Activated naive CD8-positive, alpha-beta T cell treated with anti-CD3 and anti-CD28 coated beads, Interleukin-2, amount 50 U/mL, for 24 hours (primary cell): ENCODE measurements around the gene MCOLN3.
"Not testable (repeated sequence)": the region's sequence is repeated elsewhere in the genome, so short reads cannot be mapped to it uniquely, and the experiment has no call there.

ENCODE experiments used
- ATAC-seq: fragments of 150-1000 bp; cut with Tn5 transposase; one replicate; pipeline ENCODE4 v1.10.0; 2021
- DNase-seq: peaks from one replicate; pipeline ENCODE4 v3.0.0; 2021
- H3K27ac Mint-ChIP-seq: one replicate; pipeline ENCODE4 v1.8.0; 2021; ENCODE audit warnings: mild to moderate bottlenecking, mixed read lengths
- H3K27me3 Mint-ChIP-seq: one replicate; pipeline ENCODE4 v1.8.0; 2021; ENCODE audit warnings: mixed read lengths
- H3K36me3 Mint-ChIP-seq: one replicate; pipeline ENCODE4 v1.8.0; 2021; ENCODE audit warnings: low read depth, mixed read lengths
- H3K4me1 Mint-ChIP-seq: one replicate; pipeline ENCODE4 v1.8.0; 2021; ENCODE audit warnings: mixed read lengths
- H3K4me3 Mint-ChIP-seq: one replicate; pipeline ENCODE4 v1.8.0; 2021; ENCODE audit warnings: mild to moderate bottlenecking, moderate library complexity, mixed read lengths
- H3K9me3 Mint-ChIP-seq: one replicate; pipeline ENCODE4 v1.8.0; 2021; ENCODE audit warnings: mixed read lengths

Gene MCOLN3

DNA sequence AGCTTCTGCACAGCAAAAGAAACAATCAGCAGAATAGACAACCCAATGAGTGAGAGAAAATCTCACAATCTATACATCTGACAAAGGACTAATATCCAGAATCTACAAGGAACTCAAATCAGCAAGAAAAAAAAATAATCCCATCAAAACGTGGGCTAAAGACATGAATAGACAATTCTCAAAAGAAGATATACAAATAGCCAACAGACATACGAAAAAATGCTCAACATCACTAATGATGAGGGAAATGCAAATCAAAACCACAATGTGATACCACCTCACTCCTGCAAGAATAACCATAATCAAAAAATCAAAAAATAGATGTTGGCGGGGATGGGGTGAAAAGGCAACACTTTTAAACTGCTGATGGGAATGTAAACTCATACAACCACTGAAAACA lies 61.7 kb downstream of the MCOLN3 start:
- not testable (repeated sequence) for H3K27ac Mint-ChIP-seq

DNA sequence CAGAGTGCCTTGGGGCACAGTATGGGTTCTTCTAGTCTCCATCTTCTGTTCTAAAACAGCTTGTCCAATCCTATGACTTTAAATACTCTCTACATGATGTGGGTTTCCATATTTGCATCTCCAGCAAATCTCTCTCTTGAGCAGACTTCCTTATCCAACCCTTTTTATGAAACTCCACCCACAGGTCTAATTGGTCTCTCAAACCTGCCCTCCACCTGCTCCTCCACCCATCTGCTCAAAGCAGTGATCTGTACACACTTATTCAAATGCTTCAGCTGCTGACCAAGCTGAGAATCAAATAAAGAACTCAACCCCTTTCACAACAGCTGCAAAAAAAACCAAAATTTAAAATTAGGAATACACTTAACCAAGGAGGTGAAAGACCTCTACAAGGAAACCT lies 62.9 kb downstream of the MCOLN3 start:
- ATAC-seq, result no peak
- Mint-ChIP-seq H3K27me3 (peaks cover 2% of the 10 kb centered on the region), H3K36me3 (peaks cover 37% of the 10 kb centered on the region), H3K4me1 (peaks cover 27% of the 10 kb centered on the region), H3K27ac (no peak overlapping the region), H3K4me3 (no peak overlapping the region), H3K9me3 (peaks cover 7% of the 10 kb centered on the region)
- no peak for DNase-seq

More for the DNA sequence above, 61.7 kb downstream of the MCOLN3 start:
- not testable (repeated sequence) for ATAC-seq, H3K27me3 Mint-ChIP-seq, H3K4me3 Mint-ChIP-seq, H3K9me3 Mint-ChIP-seq, DNase-seq
- Mint-ChIP-seq H3K36me3 (peaks cover 31% of the 10 kb centered on the region), H3K4me1 (peaks cover 32% of the 10 kb centered on the region)

DNA sequence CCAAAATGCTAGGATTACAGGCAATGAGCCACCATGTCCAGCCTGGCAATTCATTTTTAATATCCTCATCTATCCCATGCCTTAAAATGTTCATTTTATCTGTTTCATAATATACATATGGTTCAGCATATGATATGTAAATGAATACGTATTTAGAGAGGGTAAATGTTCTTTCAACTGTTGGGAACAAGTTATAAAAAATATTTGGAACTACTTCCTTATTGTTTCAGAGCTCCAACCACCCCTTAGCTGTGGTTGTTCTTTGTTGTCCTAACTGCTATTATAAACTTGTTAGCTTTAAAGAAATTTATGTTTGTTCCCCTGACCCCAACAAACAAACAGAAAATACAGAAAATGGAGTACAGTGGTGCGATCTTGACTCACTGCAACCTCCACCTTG lies 65.9 kb downstream of the MCOLN3 start:
- Mint-ChIP-seq H3K36me3 (peaks cover 51% of the 10 kb centered on the region), H3K4me3 (no peak overlapping the region), H3K9me3 (peaks cover 7% of the 10 kb centered on the region), H3K4me1 (peaks cover 21% of the 10 kb centered on the region), H3K27ac (no peak overlapping the region), H3K27me3 (peaks cover 4% of the 10 kb centered on the region)
- ATAC-seq, result no peak
- DNase-seq, result no peak

DNA sequence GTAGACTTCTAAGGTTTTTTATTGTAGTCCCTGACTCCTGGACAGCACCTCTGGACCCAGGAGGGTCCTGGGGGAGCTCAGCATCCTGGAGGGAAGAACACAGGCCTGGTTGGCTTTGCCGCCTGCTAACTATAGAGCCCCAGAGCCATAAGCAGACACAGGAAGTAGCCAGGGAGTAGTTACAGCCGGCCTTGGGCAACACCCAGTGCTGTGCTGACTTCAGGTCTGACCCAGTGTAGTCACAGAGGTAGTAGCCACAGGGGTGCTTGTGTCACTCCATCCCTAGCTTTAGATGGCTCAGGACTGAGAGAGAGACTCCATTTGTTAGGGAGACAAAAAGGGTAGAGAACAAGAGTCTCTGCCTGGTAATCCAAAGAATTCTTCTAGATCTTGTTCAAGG lies 73.3 kb downstream of the MCOLN3 start:
- ATAC-seq, result no peak
- H3K9me3 Mint-ChIP-seq, result no peaks in the 10 kb centered on the region
- H3K4me3 Mint-ChIP-seq, result no peak overlapping the region
- H3K27me3 Mint-ChIP-seq, result peaks cover 1% of the 10 kb centered on the region
- no peak for DNase-seq
- peak overlapping the region; percentile 30 for H3K27ac Mint-ChIP-seq
- H3K36me3 Mint-ChIP-seq, result peaks cover 27% of the 10 kb centered on the region
- peaks cover 62% of the 10 kb centered on the region for H3K4me1 Mint-ChIP-seq

DNA sequence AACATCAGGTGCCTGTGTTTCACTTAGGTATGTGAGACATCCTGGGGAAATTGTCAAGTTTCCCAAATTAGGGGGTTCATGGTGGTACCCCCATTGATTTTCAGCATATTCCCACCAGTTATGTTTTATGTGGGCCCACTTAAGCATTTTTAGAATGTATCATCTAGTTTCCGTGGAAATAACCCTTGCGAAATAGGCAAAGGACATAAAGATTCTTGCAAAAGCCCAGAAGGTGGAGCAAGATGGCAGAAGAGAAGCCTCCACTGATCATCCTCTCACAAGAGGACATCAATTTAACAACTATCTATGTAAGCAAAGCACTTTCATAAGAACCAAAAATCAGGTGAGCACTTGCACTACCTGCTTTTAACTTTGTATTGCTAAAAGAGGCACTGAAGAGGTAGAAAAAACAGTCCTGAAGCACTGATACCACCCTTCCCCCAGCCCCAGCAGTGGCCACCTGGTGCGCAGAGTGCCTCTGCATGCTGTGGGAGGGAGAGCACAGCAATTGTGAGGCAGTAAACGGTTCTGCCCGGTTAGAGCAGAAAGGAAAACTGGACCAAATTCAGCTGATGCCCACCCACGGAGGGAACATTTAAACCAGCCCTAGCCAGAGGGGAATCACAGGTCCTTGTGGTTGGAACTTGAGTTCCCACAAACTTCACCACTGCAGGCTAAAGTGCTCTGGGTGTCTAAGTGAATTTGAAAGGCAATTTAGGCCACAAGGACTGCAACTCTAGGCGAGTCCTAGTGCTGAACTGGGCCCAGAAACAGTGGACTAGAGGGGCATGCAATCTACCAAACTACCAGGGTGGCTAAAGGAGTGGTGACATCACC lies 74.6 kb downstream of the MCOLN3 start:
- Mint-ChIP-seq H3K27ac (peak overlapping the region; percentile 65), H3K4me1 (peaks cover 63% of the 10 kb centered on the region), H3K4me3 (no peak overlapping the region), H3K36me3 (peaks cover 22% of the 10 kb centered on the region), H3K9me3 (no peaks in the 10 kb centered on the region), H3K27me3 (no peaks in the 10 kb centered on the region)
- peak; percentile 58 for ATAC-seq
- peak; percentile 42 for DNase-seq

DNA sequence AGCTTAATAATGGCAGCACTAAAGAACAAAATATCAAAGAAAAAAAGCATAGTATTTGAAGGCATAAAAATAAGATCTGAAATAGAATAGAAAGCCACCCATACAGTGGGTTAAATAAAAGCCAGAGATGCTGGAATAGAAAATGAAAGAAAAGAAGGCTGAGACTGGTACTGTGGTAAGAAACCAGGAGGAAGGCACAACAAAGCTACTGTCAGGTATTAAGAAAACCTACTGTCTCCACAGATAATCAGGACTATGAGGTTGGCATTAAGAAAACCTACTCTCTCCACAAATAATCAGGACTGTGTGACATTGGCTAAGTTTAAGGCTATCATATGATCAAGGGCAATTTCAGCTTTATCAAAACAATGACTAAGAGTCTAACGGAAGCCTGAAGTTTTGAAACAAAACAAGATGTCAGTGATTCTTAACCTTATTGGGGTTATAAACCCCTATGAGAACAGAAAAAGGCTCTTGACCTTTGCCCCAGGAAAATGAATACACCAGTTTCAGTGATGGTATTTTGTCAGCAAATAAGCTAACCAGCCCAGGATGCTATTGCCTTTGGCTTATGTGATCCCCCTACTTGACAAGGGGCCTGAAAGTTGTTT lies 75.8 kb downstream of the MCOLN3 start:
- H3K9me3 Mint-ChIP-seq, result no peaks in the 10 kb centered on the region
- no peak overlapping the region for H3K27ac Mint-ChIP-seq
- peaks cover 20% of the 10 kb centered on the region for H3K36me3 Mint-ChIP-seq
- no peak overlapping the region for H3K4me3 Mint-ChIP-seq
- no peaks in the 10 kb centered on the region for H3K27me3 Mint-ChIP-seq
- no peak for DNase-seq
- peaks cover 63% of the 10 kb centered on the region for H3K4me1 Mint-ChIP-seq
- ATAC-seq, result peak; percentile 4

DNA sequence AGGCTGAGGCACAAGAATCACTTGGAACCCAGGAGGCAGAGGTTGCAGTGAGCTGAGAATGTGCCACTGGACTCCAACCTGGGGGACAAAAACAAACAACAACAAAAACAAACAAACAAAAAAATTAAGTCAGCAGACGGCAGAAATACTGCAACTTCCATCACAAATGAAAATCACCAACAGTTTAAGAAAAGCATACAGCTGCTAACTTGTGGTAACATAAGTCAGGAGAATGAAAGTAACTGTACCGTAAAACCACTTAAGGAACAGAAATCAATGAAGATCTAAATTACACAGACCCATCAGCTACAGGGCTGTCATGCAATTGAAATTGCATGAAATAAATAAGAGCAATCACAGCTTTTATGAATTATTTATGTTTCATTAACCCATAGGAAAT lies 76.3 kb downstream of the MCOLN3 start:
- Mint-ChIP-seq H3K27me3 (no peaks in the 10 kb centered on the region), H3K36me3 (peaks cover 16% of the 10 kb centered on the region), H3K9me3 (no peaks in the 10 kb centered on the region), H3K4me1 (peaks cover 63% of the 10 kb centered on the region), H3K27ac (no peak overlapping the region), H3K4me3 (no peak overlapping the region)
- ATAC-seq, result no peak
- DNase-seq, result no peak

DNA sequence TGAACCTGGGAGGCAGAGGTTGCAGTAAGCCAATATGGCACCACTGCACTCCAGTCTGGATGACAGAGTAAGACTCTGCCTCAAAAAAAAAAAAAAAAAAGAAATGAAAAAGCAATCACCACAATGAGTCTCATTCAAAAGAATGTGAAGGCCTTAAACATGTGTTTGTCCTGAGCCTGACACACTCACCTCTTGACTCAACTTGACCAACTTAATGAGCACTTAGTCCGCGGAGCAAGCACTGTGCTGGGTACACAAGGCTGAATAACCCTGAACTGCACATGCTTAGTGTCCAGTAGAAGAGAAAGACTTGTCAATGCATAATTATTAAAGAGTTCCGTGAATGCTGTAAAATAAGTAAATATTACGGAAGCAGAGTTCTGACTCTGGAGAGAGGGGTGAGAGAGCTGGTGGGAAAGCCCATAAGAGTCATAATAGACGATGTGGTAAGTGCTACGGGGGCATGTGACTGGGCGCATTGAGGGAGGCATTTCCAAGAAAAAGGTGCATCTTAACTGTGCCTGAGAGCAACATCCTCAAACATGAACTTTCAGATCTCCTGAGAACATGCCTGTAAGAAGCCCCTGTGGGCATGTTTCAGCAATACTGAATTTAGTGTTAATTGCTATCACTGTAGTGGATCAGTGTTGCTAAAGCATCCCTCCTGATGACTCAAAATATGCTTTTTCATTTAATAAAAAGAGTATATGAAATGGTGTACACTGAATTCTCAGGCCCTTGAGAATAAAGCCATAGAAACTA lies 78.6 kb downstream of the MCOLN3 start:
- DNase-seq (no peak), ATAC-seq (peak; percentile 81)
- Mint-ChIP-seq H3K9me3 (no peaks in the 10 kb centered on the region), H3K4me1 (peaks cover 49% of the 10 kb centered on the region), H3K36me3 (peaks cover 20% of the 10 kb centered on the region), H3K27ac (peak overlapping the region; percentile 77), H3K27me3 (no peaks in the 10 kb centered on the region), H3K4me3 (no peak overlapping the region)

DNA sequence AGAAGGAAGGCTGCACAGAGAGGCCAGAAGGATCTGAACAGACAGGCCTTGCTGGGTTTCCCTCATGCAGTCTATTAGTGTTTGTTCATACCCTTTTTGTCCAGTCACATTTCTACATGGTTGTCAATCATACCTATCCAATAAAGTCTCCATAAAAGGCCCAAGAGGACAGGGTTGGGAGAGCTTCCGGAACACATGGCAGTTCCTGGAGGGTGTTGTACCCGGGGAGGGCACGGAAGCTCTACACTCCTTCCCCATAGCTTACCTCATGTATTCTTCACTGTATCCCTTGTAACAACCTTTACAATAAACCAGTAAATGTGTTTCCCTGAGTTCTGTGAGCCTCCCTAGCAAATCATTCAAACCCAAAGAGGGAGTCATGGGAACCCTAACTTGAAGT lies 79.4 kb downstream of the MCOLN3 start:
- no peaks in the 10 kb centered on the region for H3K27me3 Mint-ChIP-seq
- H3K36me3 Mint-ChIP-seq, result peaks cover 20% of the 10 kb centered on the region
- H3K4me3 Mint-ChIP-seq, result no peak overlapping the region
- no peak overlapping the region for H3K27ac Mint-ChIP-seq
- H3K9me3 Mint-ChIP-seq, result no peaks in the 10 kb centered on the region
- peaks cover 41% of the 10 kb centered on the region for H3K4me1 Mint-ChIP-seq
- ATAC-seq (no peak), DNase-seq (no peak)

DNA sequence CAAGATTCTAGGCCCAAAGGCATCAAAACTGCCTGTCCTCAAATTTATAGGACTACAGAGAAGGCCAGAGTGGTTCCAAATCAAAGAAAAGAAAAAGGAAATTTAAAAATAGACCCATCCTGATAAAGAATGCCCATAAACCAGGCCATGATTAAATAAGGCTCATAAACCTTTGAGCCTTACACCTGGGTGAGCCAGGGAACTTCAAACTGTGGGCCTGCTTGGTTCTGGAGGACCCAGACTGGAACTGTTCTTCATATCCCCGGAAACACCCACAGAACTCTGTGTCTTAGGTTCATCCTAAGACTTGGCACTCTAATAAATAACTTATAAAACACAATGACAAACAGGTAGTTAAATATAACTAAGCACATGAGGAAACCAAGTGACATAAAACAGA lies 80.2 kb downstream of the MCOLN3 start:
- peaks cover 26% of the 10 kb centered on the region for H3K36me3 Mint-ChIP-seq
- DNase-seq, result no peak
- no peak for ATAC-seq
- peaks cover 34% of the 10 kb centered on the region for H3K4me1 Mint-ChIP-seq
- no peak overlapping the region for H3K27ac Mint-ChIP-seq
- no peaks in the 10 kb centered on the region for H3K27me3 Mint-ChIP-seq
- H3K9me3 Mint-ChIP-seq, result no peaks in the 10 kb centered on the region
- H3K4me3 Mint-ChIP-seq, result no peak overlapping the region
